Measurements from ENCODE around the gene SULT4A1. TPM values are rescaled to one million over a fixed set of nuclear protein-coding genes. Genes with fewer than 3 reads are reported as not detected.

The SULT4A1 gene
- total and polyA plus RNA-seq, 2 of the 4 experiments (the other 2 are of a cell fraction): 1.1 to 5.2 TPM

DNA sequence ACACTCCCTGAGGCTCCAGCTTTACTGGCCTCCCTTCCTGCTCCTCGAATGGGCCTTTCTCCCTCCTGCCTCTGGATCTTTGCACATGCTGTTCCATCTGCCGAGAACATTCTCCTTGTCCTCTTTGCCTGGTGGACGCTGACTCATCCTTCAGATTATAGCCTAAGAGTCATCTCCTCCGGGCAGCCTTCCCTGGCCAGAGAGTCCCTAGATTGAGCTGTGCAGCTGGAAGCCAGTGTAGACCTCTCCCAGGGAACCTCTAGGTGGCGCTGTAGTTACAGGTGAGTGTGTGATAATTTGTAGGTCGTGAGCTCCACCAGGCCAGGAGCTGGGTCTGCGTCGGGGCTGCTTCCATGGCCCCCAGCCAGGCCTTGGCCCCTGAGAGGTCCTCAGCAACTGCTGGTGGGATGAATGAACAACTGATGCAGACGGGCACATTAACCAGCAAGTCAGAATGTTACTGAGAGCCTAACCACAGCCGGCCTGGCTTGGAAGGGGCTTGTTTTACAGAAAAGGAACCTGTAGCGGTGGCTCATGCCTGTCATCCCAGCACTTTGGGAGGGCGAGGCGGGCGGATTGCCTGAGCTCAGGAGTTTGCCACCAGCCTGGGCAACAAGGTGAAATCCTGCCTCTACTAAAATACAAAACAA is 20.8 kb upstream of the SULT4A1 start (continued):
- TF ChIP-seq NFE2L2 (IDR thresholded peaks at IDR 0.05; ENCODE audit: low read depth, low read length): no peak; the same call in 1 of the 2 replicates

DNA sequence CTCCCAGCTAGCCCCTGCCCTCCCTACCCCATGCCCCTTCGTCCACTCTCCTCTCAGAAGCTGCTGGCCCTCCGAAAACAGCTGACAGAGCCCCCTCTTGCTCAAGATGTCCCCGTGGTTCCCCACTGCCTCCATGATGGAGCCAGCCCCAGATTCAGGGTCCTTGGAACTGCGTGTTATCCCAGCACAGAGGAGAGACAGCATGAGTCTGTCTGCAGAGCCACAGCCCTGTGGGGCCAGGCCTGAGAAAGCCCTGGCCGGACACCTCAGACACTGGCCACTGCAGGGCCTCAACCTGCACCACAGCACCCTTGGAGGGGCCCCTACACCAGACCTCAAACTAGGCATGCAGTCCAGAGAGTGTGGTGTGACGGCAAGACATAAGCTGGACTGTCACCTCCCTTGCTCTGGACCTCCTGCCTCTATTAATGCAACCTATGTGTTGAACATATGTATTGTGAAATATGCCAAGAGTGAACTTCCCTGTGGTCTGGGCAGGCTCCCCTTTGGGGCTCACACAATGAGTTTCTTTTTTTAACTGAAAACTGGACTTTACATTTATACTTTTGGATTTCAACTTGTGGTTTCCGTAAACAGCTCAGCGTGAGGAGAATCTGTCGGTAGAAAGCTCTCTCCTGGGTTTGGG is 19.9 kb upstream of the SULT4A1 start:
- no TSS peak for BruUV-seq (replicated peaks)
- Histone ChIP-seq H4K91ac (ENCODE audit: insufficient read depth, low read depth, low read length) (no peak overlapping the region), H2AK5ac (ENCODE audit: low read depth, low read length) (no peak overlapping the region), H3K14ac (replicated peaks; ENCODE audit: low read depth, low read length) (no peak overlapping the region), H3K56ac (ENCODE audit: extremely low read depth, insufficient read depth, low read length) (no peak overlapping the region), H2BK120ac (ENCODE audit: low read depth, low read length) (no peak overlapping the region), H3K23ac (ENCODE audit: low read depth, low read length) (no peak overlapping the region), H3K4me1 (ENCODE audit: control insufficient read depth, insufficient read depth, low read length) (no peaks in the 10 kb centered on the region), H3K9ac (ENCODE audit: low read depth, low read length) (no peak overlapping the region), H4K8ac (ENCODE audit: low read depth in 2 of 2, low read length in 2 of 2) (no peak overlapping the region), H2AK9ac (replicated peaks; ENCODE audit: low read depth, low read length, poor library complexity) (no peak overlapping the region), H3K18ac (ENCODE audit: low read depth, low read length) (no peak overlapping the region), H4K5ac (ENCODE audit: low read depth, low read length) (no peak overlapping the region), H3K9me3 (ENCODE audit: control insufficient read depth, insufficient read depth, low read length) (no peaks in the 10 kb centered on the region; the same call in 1 of the 2 replicates), H2BK5ac (ENCODE audit: low read depth, low read length, poor library complexity, severe bottlenecking) (no peak overlapping the region), H3K9me1 (ENCODE audit: insufficient read depth, low read length) (no peaks in the 10 kb centered on the region), H3K27ac (ENCODE audit: insufficient read depth, low read length) (no peak overlapping the region), H3K4ac (ENCODE audit: low read depth, low read length) (no peak overlapping the region), H2BK20ac (ENCODE audit: low read depth, low read length) (no peak overlapping the region), H3K4me2 (ENCODE audit: low read depth, low read length) (no peak overlapping the region), H3K79me1 (ENCODE audit: low read depth in 1 of 2, low read length in 2 of 2) (no peaks in the 10 kb centered on the region), H3K36me3 (ENCODE audit: control insufficient read depth, insufficient read depth, low read length) (no peaks in the 10 kb centered on the region), H2BK15ac (ENCODE audit: low read depth, low read length) (no peak overlapping the region), H3K27me3 (ENCODE audit: control insufficient read depth, insufficient read depth, low read length) (peaks cover 13% of the 10 kb centered on the region; the same call in 1 of the 2 replicates), H3K4me3 (ENCODE audit: insufficient read depth, low read depth, low read length) (no peak overlapping the region), H4K20me1 (ENCODE audit: insufficient read depth, low read length) (no peaks in the 10 kb centered on the region), H2AFZ (replicated peaks; ENCODE audit: low read length, poor library complexity) (no peak overlapping the region)
- ChIA-PET POLR2A (ENCODE audit: unreplicated experiment) (no interaction called here), CTCF (interaction anchor here (0.6 to 1.5 kb wide), 4 partner anchors 17 to 70 kb away, joined by 3 read pairs; partner anchors contain the start of gene EFCAB6)
- dilution Hi-C loops (cut with HindIII; ENCODE audit: low sequenced_read_pairs, unreplicated experiment) (no loop called here), intact Hi-C loops (cut with micrococcal nuclease) (loop anchor here (5.0 kb wide), 1 partner anchor 65 kb away; no protein-coding TSS in a partner anchor), in situ Hi-C loops (cut with MboI; ENCODE audit: low sequenced_read_pairs) (no loop called here)
- 71% methylated on average over 5 of the region's 9 CpGs; no CpG with 5 or more reads in 1 of the 2 experiments for WGBS, 2 experiments (ENCODE audit: extremely low coverage in 2 of 2, insufficient read length in 1 of 2)
- ATAC-seq (ENCODE audit: low read depth): no peak
- no peak for DNase-seq
- TF ChIP-seq CEBPB (IDR thresholded peaks at IDR 0.05; ENCODE audit: low read depth, low read length): peak; percentile 55
- no peak for TF ChIP-seq CTCF (conservative IDR thresholded peaks at IDR 0.05; ENCODE audit: low read depth, low read length)
